OCI-LY3 (cell line): ENCODE measurements around the gene GAB4.

Experiments used
- CTCF ChIP-seq: fragments of 200-600, 300-600 bp; sonication (generic); IDR thresholded peaks from 2 replicates; pipeline ENCODE4 v1.5.1; 2014; ENCODE audit warnings: antibody characterized with exemption, low read length, low read depth
- EZH2phosphoT487 ChIP-seq: fragments of 200-600 bp; shearing (Covaris generic); IDR thresholded peaks from 2 replicates; pipeline ENCODE4 v1.6.1; 2018; ENCODE audit warnings: antibody characterized with exemption, mixed run types, low read depth

GRCh38 chr22:16960884-16961249, 47.2 kb downstream of the GAB4 start:
- TF ChIP-seq CTCF (no peak), EZH2phosphoT487 (no peak)
